ENCODE measurements around the gene CCDC171.

The CCDC171 gene

DNA sequence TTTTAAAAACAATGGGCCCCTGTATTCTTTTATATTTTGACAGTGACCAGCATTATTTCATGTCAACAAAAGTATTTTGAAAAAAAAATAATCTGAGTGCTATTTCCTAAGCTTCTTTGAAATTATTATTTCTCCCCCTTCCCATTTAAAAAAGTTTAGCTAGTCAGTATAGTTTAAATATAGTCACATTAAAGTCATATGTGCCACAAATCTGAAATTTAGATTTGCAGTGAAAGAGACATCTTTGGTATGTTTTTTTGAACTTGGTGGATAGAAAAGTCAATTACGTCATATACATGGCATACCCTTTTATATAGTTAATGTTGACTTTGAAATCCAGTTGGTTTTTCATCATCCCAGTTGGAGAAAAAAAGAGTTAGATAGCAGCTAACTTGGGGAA lies 297.0 kb downstream of the CCDC171 start:
- no peak overlapping the region for H2AFZ ChIP-seq (ENCODE audit: low read depth, low read length, severe bottlenecking)
- H3K9me2 ChIP-seq (replicated peaks; ENCODE audit: insufficient read depth, low read length), result no peaks in the 10 kb centered on the region
- no peaks in the 10 kb centered on the region for H3K36me3 ChIP-seq (ENCODE audit: low read length)
- H3K9me3 ChIP-seq (ENCODE audit: insufficient read depth, low read length), result no peaks in the 10 kb centered on the region
- H3K79me2 ChIP-seq (ENCODE audit: insufficient read depth, low read length), result no peaks in the 10 kb centered on the region
- H4K20me1 ChIP-seq (ENCODE audit: low read depth, low read length), result no peaks in the 10 kb centered on the region
- no peak overlapping the region for H3K4me2 ChIP-seq (ENCODE audit: low read depth, low read length, poor library complexity, severe bottlenecking)
- H3K9ac ChIP-seq (ENCODE audit: low read length), result no peak overlapping the region
- no peaks in the 10 kb centered on the region for H3F3A ChIP-seq (ENCODE audit: insufficient read depth)
- H3K27me3 ChIP-seq (ENCODE audit: low read length), result no peaks in the 10 kb centered on the region
- TF ChIP-seq, protein P1, sequence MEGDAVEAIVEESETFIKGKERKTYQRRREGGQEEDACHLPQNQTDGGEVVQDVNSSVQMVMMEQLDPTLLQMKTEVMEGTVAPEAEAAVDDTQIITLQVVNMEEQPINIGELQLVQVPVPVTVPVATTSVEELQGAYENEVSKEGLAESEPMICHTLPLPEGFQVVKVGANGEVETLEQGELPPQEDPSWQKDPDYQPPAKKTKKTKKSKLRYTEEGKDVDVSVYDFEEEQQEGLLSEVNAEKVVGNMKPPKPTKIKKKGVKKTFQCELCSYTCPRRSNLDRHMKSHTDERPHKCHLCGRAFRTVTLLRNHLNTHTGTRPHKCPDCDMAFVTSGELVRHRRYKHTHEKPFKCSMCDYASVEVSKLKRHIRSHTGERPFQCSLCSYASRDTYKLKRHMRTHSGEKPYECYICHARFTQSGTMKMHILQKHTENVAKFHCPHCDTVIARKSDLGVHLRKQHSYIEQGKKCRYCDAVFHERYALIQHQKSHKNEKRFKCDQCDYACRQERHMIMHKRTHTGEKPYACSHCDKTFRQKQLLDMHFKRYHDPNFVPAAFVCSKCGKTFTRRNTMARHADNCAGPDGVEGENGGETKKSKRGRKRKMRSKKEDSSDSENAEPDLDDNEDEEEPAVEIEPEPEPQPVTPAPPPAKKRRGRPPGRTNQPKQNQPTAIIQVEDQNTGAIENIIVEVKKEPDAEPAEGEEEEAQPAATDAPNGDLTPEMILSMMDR (IDR thresholded peaks at IDR 0.05; ENCODE audit: insufficient read depth, low read length, poor library complexity, severe bottlenecking), result no peak
- no peak for TF ChIP-seq EZH2phosphoT487 (conservative IDR thresholded peaks at IDR 0.05; ENCODE audit: low read length)
- no peak overlapping the region for H3K27ac ChIP-seq (ENCODE audit: low read depth, low read length)
- H3K4me3 ChIP-seq (ENCODE audit: insufficient read depth, low read length, poor library complexity, severe bottlenecking), result no peak overlapping the region

DNA sequence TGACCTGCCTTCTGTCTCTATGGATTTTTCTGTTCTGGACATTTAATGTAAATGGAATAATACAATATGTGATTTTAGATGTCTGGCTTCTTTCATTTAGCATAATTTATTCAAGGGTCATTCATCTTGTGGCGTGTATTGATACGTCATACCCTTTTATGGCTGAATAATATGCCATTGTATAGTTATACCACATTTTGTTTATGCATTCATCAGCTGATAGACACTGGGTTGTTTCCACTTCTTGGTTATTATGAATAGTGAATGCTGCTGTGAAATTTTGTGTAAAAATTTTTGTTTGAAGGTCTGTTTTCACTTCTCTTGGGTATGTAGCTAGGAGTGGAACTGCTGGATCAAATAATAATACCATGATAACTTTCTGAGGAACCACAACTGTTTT lies 298.9 kb downstream of the CCDC171 start:
- no peak overlapping the region for H3K4me3 ChIP-seq (ENCODE audit: insufficient read depth, low read length, poor library complexity, severe bottlenecking)
- H3K4me2 ChIP-seq (ENCODE audit: low read depth, low read length, poor library complexity, severe bottlenecking), result no peak overlapping the region
- H3K9me3 ChIP-seq (ENCODE audit: insufficient read depth, low read length), result no peaks in the 10 kb centered on the region
- no peaks in the 10 kb centered on the region for H3K36me3 ChIP-seq (ENCODE audit: low read length)
- no peaks in the 10 kb centered on the region for H3K79me2 ChIP-seq (ENCODE audit: insufficient read depth, low read length)
- H3F3A ChIP-seq (ENCODE audit: insufficient read depth), result no peaks in the 10 kb centered on the region
- H3K27ac ChIP-seq (ENCODE audit: low read depth, low read length), result no peak overlapping the region
- TF ChIP-seq, protein P1 (IDR thresholded peaks at IDR 0.05; ENCODE audit: insufficient read depth, low read length, poor library complexity, severe bottlenecking), result no peak
- no peak for TF ChIP-seq EZH2phosphoT487 (conservative IDR thresholded peaks at IDR 0.05; ENCODE audit: low read length)
- no peak overlapping the region for H2AFZ ChIP-seq (ENCODE audit: low read depth, low read length, severe bottlenecking)
- H4K20me1 ChIP-seq (ENCODE audit: low read depth, low read length), result no peaks in the 10 kb centered on the region
- no peaks in the 10 kb centered on the region for H3K27me3 ChIP-seq (ENCODE audit: low read length)
- H3K9ac ChIP-seq (ENCODE audit: low read length), result no peak overlapping the region
- H3K9me2 ChIP-seq (replicated peaks; ENCODE audit: insufficient read depth, low read length), result no peaks in the 10 kb centered on the region

DNA sequence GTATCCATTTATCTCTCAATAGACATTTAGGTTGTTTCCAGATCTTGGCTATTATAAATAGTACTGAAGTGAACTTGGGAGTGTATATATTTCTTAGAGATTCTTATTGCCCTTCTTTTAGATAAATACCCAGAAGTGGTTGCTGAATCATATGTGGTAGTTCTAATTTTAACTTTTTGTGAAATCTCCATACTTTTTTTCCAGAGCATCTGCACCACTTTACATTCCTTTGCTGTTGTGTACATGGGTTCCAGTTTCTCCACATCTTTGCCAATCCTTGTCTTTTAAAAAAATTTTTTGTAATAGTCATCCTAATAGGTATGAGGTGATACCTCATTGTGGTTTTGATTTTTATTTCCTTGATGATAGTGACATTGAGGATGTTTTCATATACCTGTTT lies 303.7 kb downstream of the CCDC171 start:
- H2AFZ ChIP-seq (ENCODE audit: low read depth, low read length, severe bottlenecking), result no peak overlapping the region
- H3K36me3 ChIP-seq (ENCODE audit: low read length), result no peaks in the 10 kb centered on the region
- H3K79me2 ChIP-seq (ENCODE audit: insufficient read depth, low read length), result no peaks in the 10 kb centered on the region
- no peak overlapping the region for H3K9ac ChIP-seq (ENCODE audit: low read length)
- no peak overlapping the region for H3K4me2 ChIP-seq (ENCODE audit: low read depth, low read length, poor library complexity, severe bottlenecking)
- no peaks in the 10 kb centered on the region for H3K9me3 ChIP-seq (ENCODE audit: insufficient read depth, low read length)
- no peak overlapping the region for H3K4me3 ChIP-seq (ENCODE audit: insufficient read depth, low read length, poor library complexity, severe bottlenecking)
- H3F3A ChIP-seq (ENCODE audit: insufficient read depth), result no peaks in the 10 kb centered on the region
- TF ChIP-seq, protein P1 (IDR thresholded peaks at IDR 0.05; ENCODE audit: insufficient read depth, low read length, poor library complexity, severe bottlenecking), result no peak
- no peak for TF ChIP-seq EZH2phosphoT487 (conservative IDR thresholded peaks at IDR 0.05; ENCODE audit: low read length)
- no peaks in the 10 kb centered on the region for H3K9me2 ChIP-seq (replicated peaks; ENCODE audit: insufficient read depth, low read length)
- no peaks in the 10 kb centered on the region for H4K20me1 ChIP-seq (ENCODE audit: low read depth, low read length)
- no peak overlapping the region for H3K27ac ChIP-seq (ENCODE audit: low read depth, low read length)
- H3K27me3 ChIP-seq (ENCODE audit: low read length), result no peaks in the 10 kb centered on the region

Data from SU-DHL-6 (cell line).